HCT116 (cell line): ENCODE data around the gene WNT2. TPM values are rescaled to one million over a fixed set of nuclear protein-coding genes. Genes with fewer than 3 reads are reported as not detected.

Source experiments
- ATAC-seq: fragments of 200-7000 bp; cut with Tn5 transposase; 2 replicates; pipeline ENCODE4 v1.9.1; 2020; ENCODE audit warnings: mild to moderate bottlenecking, moderate library complexity
- BruUV-seq: library from RNA; stranded (reverse); fragments of 400-500 nt; replicated peaks from 2 replicates; lab custom pipeline; 2021; lab: Mats Ljungman, UMichigan
- CTCF ChIA-PET: fragments of 300-600 bp; sonication (Branson Sonifier 250); formaldehyde crosslinking; loops from one replicate; lab custom pipeline; 2021; ENCODE audit warnings: antibody characterized with exemption; lab: Charles Lee
- POLR2A ChIA-PET: fragments of 300-600, 350-600 bp; sonication (Branson Sonifier 250); formaldehyde crosslinking; loops from one replicate; lab custom pipeline; 2021; ENCODE audit warnings: antibody characterized with exemption; lab: Charles Lee
- RAD21 ChIA-PET, 2 experiments: fragments of 300-600 bp; sonication (Branson Sonifier 250); formaldehyde crosslinking; loops; one replicate each; lab custom pipeline; 2023; ENCODE audit warnings: low total read pairs in 2 of 2; ENCODE audit not compliant: uncharacterized antibody in 2 of 2, unreplicated experiment in 2 of 2, low non-redundant PET in 1 of 2; lab: Charles Lee
- DNase-seq: peaks from one replicate; pipeline ENCODE4 v3.0.0-alpha.2; 2010; ENCODE audit warnings: low read depth, low spot score
- H2AFZ ChIP-seq: fragments of 200-600 bp; shearing (Covaris generic), sonication (generic); 2 replicates; pipeline ENCODE4 v1.6.1; 2017; ENCODE audit warnings: low read depth, mixed run types, mixed read lengths, antibody characterized with exemption, low read length; ENCODE audit not compliant: poor library complexity, severe bottlenecking
- H3K27ac ChIP-seq: 2 replicates; pipeline ENCODE4 v1.5.1; 2012; ENCODE audit warnings: low read depth, low read length
- H3K27me3 ChIP-seq: fragments of 200-600 bp; sonication (generic); 2 replicates; pipeline ENCODE4 v1.6.1; 2016; ENCODE audit warnings: mixed run types, low read length, mixed read lengths; ENCODE audit not compliant: insufficient read depth
- H3K36me3 ChIP-seq, 2 experiments: fragments of 200-500 bp in 1 of 2; fragments of 200-600 bp in 1 of 2; sonication (Bioruptor generic) in 1 of 2; sonication (generic) in 1 of 2; 2 replicates each; pipeline versions ENCODE4 v1.5.1 to v1.6.1; 2014 to 2016; ENCODE audit warnings: low read length in 2 of 2, inconsistent platforms in 1 of 2, mixed read lengths in 1 of 2, mixed run types in 1 of 2; ENCODE audit not compliant: insufficient read depth in 2 of 2, control insufficient read depth in 1 of 2
- H3K4me1 ChIP-seq, 2 experiments: fragments of 200-600 bp in 1 of 2; sonication (generic) in 1 of 2; 2 replicates each; pipeline versions ENCODE4 v1.5.1 to v1.6.1; 2012 to 2017; ENCODE audit warnings: low read length in 2 of 2, inconsistent platforms in 1 of 2, mild to moderate bottlenecking in 1 of 2, mixed read lengths in 1 of 2, mixed run types in 1 of 2, moderate library complexity in 1 of 2; ENCODE audit not compliant: insufficient read depth in 2 of 2, control insufficient read depth in 1 of 2
- H3K4me2 ChIP-seq: fragments of 200-600 bp; sonication (generic); 2 replicates; pipeline ENCODE4 v1.6.1; 2017; ENCODE audit warnings: mixed run types, low read length, mixed read lengths
- H3K4me3 ChIP-seq, 2 experiments: fragments of 200-600 bp in 1 of 2; sonication (generic) in 1 of 2; replicated peaks in 1 of 2; 2 replicates each; pipeline ENCODE4 v1.5.1; 2011 to 2016; ENCODE audit warnings: low read length in 2 of 2, control low read depth in 1 of 2, low read depth in 1 of 2, mild to moderate bottlenecking in 1 of 2, mixed read lengths in 1 of 2, mixed run types in 1 of 2
- H3K79me2 ChIP-seq: fragments of 200-600 bp; sonication (generic); 2 replicates; pipeline ENCODE4 v1.6.1; 2017; ENCODE audit warnings: mild to moderate bottlenecking, mixed run types, low read length, moderate library complexity, mixed read lengths; ENCODE audit not compliant: insufficient read depth
- H3K9ac ChIP-seq: fragments of 200-600 bp; sonication (generic); 2 replicates; pipeline ENCODE4 v1.6.1; 2016; ENCODE audit warnings: low read length, mixed read lengths
- H3K9me2 ChIP-seq: fragments of 200-600 bp; sonication (generic), shearing (Covaris generic); 2 replicates; pipeline ENCODE4 v1.6.1; 2017; ENCODE audit warnings: mixed run types, mild to moderate bottlenecking, moderate library complexity; ENCODE audit not compliant: insufficient read depth
- H3K9me3 ChIP-seq, 2 experiments: fragments of 200-500 bp in 1 of 2; fragments of 200-600 bp in 1 of 2; sonication (Bioruptor generic) in 1 of 2; sonication (generic) in 1 of 2; 2 replicates each; pipeline ENCODE4 v1.6.1; 2014 to 2017; ENCODE audit warnings: low read length in 2 of 2, mixed read lengths in 2 of 2, inconsistent platforms in 1 of 2, low read depth in 1 of 2, mild to moderate bottlenecking in 1 of 2, mixed run types in 1 of 2, moderate library complexity in 1 of 2; ENCODE audit not compliant: control insufficient read depth in 1 of 2, insufficient read depth in 1 of 2
- H4K20me1 ChIP-seq: fragments of 200-600 bp; sonication (generic), shearing (Covaris generic); 2 replicates; pipeline ENCODE4 v1.6.1; 2017; ENCODE audit warnings: mixed run types, mild to moderate bottlenecking, moderate library complexity; ENCODE audit not compliant: insufficient read depth
- CEBPB ChIP-seq: IDR thresholded peaks from 2 replicates; pipeline ENCODE4 v1.6.1; 2012; ENCODE audit warnings: low read depth
- FOSL1 ChIP-seq: IDR thresholded peaks from 2 replicates; pipeline ENCODE4 v1.6.1; 2012; ENCODE audit warnings: low read depth
- JUND ChIP-seq: IDR thresholded peaks from 2 replicates; pipeline ENCODE4 v1.6.1; 2012
- SP1 ChIP-seq: IDR thresholded peaks from 2 replicates; pipeline ENCODE4 v1.6.1; 2012; ENCODE audit warnings: low read depth
- SRF ChIP-seq: IDR thresholded peaks from 2 replicates; pipeline ENCODE4 v1.6.1; 2012; ENCODE audit warnings: low read depth
- TCF7L2 ChIP-seq: IDR thresholded peaks from 2 replicates; pipeline ENCODE4 v1.7.0; 2011; ENCODE audit warnings: borderline replicate concordance, inconsistent platforms; ENCODE audit not compliant: insufficient read depth, insufficient read length; ENCODE audit errors: extremely low read depth
- intact Hi-C: fragments of 100-400 bp; cut with micrococcal nuclease; formaldehyde crosslinking; loops from 2 replicates; pipeline ENCODE4 v1.10.0; 2022
- total RNA-seq: library from RNA; stranded (reverse); gene quantifications from one replicate; pipeline ENCODE4 v1.2.1, GENCODE V29; 2021; ENCODE audit not compliant: unreplicated experiment
- TF ChIP-seq, protein P1 (sequence below): IDR thresholded peaks from 2 replicates; pipeline ENCODE4 v1.6.1; 2012
- TF ChIP-seq, protein P2 (sequence below): IDR thresholded peaks from 2 replicates; pipeline ENCODE4 v1.6.1; 2012
- TF ChIP-seq, protein P3 (sequence below): IDR thresholded peaks from 2 replicates; pipeline ENCODE4 v1.6.1; 2012; ENCODE audit warnings: low read depth
- TF ChIP-seq, protein P4 (sequence below): IDR thresholded peaks from 2 replicates; pipeline ENCODE4 v1.6.1; 2011; ENCODE audit warnings: mild to moderate bottlenecking, low read length, moderate library complexity; ENCODE audit not compliant: insufficient replicate concordance; ENCODE audit errors: extremely low read depth

Gene WNT2
- total RNA-seq, 1 experiment from 2014 or later = 0.12 TPM

- DNase-seq = no peak
- Histone ChIP-seq H3K36me3 (no peaks in the 10 kb centered on the region), H3K4me2 (no peak overlapping the region), H3K9me2 (no peaks in the 10 kb centered on the region), H3K9ac (no peak overlapping the region), H3K4me3 (no peak overlapping the region), H3K27me3 (no peaks in the 10 kb centered on the region), H3K79me2 (no peaks in the 10 kb centered on the region), H3K4me1 (no peaks in the 10 kb centered on the region), H3K9me3 (no peaks in the 10 kb centered on the region), H3K27ac (no peak overlapping the region), H4K20me1 (no peaks in the 10 kb centered on the region), H2AFZ (no peak overlapping the region)
- CTCF ChIA-PET = no interaction called here
- no TSS peak for BruUV-seq
- POLR2A ChIA-PET = no interaction called here
- TF ChIP-seq JUND (no peak), SRF (no peak), SP1 (no peak), TCF7L2 (no peak), FOSL1 (no peak), CEBPB (no peak)
- TF ChIP-seq, protein P1, sequence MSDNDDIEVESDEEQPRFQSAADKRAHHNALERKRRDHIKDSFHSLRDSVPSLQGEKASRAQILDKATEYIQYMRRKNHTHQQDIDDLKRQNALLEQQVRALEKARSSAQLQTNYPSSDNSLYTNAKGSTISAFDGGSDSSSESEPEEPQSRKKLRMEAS = no peak
- TF ChIP-seq, protein P2, sequence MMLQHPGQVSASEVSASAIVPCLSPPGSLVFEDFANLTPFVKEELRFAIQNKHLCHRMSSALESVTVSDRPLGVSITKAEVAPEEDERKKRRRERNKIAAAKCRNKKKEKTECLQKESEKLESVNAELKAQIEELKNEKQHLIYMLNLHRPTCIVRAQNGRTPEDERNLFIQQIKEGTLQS = no peak
- TF ChIP-seq, protein P3, sequence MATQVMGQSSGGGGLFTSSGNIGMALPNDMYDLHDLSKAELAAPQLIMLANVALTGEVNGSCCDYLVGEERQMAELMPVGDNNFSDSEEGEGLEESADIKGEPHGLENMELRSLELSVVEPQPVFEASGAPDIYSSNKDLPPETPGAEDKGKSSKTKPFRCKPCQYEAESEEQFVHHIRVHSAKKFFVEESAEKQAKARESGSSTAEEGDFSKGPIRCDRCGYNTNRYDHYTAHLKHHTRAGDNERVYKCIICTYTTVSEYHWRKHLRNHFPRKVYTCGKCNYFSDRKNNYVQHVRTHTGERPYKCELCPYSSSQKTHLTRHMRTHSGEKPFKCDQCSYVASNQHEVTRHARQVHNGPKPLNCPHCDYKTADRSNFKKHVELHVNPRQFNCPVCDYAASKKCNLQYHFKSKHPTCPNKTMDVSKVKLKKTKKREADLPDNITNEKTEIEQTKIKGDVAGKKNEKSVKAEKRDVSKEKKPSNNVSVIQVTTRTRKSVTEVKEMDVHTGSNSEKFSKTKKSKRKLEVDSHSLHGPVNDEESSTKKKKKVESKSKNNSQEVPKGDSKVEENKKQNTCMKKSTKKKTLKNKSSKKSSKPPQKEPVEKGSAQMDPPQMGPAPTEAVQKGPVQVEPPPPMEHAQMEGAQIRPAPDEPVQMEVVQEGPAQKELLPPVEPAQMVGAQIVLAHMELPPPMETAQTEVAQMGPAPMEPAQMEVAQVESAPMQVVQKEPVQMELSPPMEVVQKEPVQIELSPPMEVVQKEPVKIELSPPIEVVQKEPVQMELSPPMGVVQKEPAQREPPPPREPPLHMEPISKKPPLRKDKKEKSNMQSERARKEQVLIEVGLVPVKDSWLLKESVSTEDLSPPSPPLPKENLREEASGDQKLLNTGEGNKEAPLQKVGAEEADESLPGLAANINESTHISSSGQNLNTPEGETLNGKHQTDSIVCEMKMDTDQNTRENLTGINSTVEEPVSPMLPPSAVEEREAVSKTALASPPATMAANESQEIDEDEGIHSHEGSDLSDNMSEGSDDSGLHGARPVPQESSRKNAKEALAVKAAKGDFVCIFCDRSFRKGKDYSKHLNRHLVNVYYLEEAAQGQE = no peak
- TF ChIP-seq, protein P4, sequence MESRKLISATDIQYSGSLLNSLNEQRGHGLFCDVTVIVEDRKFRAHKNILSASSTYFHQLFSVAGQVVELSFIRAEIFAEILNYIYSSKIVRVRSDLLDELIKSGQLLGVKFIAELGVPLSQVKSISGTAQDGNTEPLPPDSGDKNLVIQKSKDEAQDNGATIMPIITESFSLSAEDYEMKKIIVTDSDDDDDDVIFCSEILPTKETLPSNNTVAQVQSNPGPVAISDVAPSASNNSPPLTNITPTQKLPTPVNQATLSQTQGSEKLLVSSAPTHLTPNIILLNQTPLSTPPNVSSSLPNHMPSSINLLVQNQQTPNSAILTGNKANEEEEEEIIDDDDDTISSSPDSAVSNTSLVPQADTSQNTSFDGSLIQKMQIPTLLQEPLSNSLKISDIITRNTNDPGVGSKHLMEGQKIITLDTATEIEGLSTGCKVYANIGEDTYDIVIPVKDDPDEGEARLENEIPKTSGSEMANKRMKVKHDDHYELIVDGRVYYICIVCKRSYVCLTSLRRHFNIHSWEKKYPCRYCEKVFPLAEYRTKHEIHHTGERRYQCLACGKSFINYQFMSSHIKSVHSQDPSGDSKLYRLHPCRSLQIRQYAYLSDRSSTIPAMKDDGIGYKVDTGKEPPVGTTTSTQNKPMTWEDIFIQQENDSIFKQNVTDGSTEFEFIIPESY = no peak
- no peak for ATAC-seq
- intact Hi-C loops = no loop called here
- RAD21 ChIA-PET = no interaction called here
Observed at GRCh38 chr7:117308891-117309290, 14.0 kb downstream of the WNT2 start.
